Retina (tissue), 1 donor: Measurements from ENCODE around the gene SKI.

Experiments used
- DNase-seq: peaks from one replicate; pipeline ENCODE4 v3.0.0-alpha.2; 2016

Gene SKI

GRCh38 chr1:2228157-2228594 is at the start of gene SKI:
Gene SKI (plus strand): TSS chr1:2228319. CDS start chr1:2228767, 448 bp downstream.
- DNase-seq: no peak

- no peak for DNase-seq
Measured at GRCh38 chr1:2178875-2179274, 49.2 kb upstream of the SKI start.

GRCh38 chr1:2179283-2180013 is 48.7 kb upstream of the SKI start:
- peak; percentile 66 for DNase-seq

DNA sequence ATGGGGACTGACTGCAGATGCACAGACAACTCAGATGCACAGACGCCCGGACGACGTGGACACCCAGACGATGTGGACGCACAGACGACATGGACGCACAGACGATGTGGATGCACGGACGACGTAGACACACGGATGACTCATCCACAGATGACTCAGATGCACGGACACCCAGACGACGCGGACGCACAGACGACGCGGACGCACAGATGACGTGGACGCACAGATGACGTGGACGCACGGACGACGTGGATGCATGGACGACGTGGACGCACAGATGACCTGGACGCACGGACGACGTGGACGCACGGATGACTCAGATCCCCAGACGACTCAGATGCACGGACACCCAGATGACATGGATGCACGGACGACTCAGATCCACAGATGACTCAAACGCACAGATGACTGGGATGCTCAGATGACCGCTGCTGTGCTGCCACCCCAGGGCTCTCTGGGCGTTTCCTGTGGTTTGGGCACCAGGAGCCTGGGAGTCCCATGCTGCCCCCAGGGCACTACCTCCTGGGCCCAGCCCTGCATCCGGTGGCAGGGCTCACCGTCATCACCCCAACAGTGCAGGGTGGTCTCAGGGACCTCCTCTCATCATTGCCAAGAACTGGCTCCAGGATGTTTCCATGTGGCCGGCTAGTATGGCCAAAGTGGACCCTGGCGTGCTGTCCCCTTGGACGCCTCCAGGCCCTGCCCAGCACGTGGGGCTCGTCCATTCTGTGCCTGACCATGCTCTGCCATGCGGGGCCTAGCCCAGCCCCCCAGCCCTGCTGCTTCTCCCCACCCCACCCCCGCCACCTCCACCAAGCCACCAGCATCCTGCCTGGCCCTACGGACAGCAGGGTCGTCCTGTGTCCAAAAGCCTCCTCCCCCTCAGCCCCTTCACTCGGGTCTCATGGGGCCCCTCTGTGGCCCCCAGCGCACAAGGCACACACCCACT is 47.5 kb upstream of the SKI start:
- DNase-seq: no peak

- no peak for DNase-seq
Measured at GRCh38 chr1:2181271-2181670, 46.8 kb upstream of the SKI start.

- DNase-seq: no peak
Measured at GRCh38 chr1:2181752-2182151, 46.4 kb upstream of the SKI start.

DNA sequence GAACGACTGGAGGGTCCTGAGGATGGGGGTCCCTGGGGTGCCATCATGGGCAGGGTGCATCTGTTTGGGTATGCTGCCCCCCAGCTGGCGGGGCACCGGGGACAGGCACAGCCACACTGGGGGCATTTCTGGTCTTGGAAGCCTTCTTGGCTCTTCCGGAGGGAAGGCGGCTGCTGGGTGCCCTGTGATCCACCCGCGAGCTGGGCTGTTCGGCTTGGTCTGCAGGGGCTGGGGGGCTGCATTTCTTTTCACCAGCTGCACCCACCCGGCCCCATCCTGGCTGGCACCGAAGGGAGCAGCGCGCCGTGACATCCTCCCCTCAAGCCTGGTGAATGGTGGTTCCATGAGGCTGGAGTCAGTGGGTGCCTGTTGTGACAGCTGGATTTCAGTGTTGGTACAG is 45.7 kb upstream of the SKI start:
- no peak for DNase-seq

- DNase-seq: no peak
Measured at GRCh38 chr1:2183937-2184334, 44.2 kb upstream of the SKI start.

DNA sequence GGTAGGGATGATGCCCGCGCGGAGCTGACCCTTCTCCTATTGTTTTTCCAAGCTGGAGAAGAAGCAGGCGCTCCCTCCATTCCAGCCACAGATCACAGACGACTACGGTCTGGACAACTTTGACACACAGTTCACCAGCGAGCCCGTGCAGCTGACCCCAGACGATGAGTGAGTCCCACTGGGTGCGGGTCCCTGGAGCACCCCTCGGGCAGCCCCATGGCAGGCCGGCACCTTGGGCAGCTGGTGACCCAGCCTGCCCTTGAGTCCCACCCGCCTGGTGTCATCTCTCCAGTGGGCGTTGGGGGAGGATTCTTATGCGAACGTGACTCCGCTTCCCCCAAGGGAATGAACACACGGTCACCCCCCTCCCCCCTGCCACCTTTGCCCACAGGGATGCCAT is 43.6 kb upstream of the SKI start:
- no peak for DNase-seq

DNA sequence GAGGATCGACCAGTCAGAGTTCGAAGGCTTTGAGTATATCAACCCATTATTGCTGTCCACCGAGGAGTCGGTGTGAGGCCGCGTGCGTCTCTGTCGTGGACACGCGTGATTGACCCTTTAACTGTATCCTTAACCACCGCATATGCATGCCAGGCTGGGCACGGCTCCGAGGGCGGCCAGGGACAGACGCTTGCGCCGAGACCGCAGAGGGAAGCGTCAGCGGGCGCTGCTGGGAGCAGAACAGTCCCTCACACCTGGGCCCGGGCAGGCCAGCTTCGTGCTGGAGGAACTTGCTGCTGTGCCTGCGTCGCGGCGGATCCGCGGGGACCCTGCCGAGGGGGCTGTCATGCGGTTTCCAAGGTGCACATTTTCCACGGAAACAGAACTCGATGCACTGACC is 43.2 kb upstream of the SKI start:
- no peak for DNase-seq

- DNase-seq: no peak
Measured at GRCh38 chr1:2185880-2186855, 42.0 kb upstream of the SKI start.

- no peak for DNase-seq
Measured at GRCh38 chr1:2186901-2187300, 41.2 kb upstream of the SKI start.

GRCh38 chr1:2187619-2188018 is 40.5 kb upstream of the SKI start:
- DNase-seq: no peak

GRCh38 chr1:2188336-2188735 is 39.8 kb upstream of the SKI start:
- DNase-seq: no peak

GRCh38 chr1:2189459-2190425 is 38.4 kb upstream of the SKI start:
- DNase-seq: peak; percentile 94

DNA sequence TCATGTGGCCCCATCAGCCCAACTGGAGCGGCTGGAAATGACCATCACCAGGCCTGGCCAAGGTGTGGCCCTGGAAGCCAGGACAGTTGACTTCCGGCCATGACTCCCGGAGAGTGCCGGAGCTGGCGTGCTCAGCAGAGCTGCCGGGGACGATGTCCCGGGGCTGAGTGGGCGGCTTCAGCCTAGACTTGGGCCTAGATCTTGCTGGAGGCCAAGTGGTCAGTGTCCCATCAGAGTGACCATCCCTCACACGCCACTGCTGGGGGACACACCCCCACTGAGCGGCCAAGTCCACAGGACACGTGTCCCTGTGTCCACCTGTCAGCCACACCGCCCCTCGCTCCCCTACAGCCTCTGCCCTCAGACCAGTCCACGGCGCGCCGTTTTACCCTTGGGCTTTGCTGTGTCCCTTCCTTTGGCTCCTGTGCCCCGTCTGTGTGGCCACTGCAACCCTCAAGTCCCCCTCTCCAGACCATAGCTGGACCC is 37.6 kb upstream of the SKI start:
- no peak for DNase-seq

DNA sequence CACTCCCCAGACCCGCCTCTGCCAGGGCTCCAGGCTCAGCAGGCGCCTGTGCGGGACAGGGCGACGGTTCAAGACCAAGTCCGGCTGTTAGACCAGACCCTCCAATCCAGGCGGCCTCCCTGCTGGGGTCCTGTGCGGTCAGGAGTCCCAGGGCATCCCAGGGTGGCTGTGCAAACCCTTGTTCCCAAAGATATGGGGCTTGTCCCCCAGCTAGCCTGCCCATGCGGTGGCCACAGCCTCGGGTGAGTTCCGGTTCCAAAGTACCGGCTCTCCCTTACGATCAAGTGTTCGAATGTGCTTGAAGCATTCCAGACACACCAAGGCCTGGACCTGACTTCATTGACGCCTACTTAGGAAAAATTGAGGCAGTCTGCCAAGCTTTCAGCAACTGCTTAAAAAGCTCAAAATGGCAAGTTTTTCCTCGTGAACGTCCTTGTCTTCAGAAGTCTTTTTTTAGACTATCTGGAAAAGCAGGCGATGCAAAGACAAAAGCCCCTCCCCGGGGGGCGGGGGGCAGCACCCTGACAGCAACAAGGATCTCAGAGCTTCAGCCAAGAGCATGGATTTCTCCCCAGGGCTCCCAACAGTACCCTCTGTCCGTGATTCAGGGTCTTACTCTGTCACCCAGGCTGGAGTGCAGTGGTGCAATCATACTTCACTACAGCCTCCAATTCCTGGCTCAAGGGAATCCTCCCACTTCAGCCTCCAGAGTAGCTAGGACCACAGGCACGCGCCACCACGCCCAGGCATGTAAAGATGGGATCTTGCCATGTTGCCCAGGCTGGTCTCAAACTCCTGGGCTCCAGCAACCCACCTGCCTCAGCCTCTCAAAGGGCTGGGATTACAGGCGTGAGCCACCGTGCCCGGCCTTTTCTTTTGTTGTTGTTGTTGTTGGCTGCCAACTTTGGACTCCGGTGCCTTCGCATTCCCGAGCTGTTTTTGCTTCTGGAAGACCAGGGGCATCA is 35.8 kb upstream of the SKI start:
- DNase-seq: no peak

DNA sequence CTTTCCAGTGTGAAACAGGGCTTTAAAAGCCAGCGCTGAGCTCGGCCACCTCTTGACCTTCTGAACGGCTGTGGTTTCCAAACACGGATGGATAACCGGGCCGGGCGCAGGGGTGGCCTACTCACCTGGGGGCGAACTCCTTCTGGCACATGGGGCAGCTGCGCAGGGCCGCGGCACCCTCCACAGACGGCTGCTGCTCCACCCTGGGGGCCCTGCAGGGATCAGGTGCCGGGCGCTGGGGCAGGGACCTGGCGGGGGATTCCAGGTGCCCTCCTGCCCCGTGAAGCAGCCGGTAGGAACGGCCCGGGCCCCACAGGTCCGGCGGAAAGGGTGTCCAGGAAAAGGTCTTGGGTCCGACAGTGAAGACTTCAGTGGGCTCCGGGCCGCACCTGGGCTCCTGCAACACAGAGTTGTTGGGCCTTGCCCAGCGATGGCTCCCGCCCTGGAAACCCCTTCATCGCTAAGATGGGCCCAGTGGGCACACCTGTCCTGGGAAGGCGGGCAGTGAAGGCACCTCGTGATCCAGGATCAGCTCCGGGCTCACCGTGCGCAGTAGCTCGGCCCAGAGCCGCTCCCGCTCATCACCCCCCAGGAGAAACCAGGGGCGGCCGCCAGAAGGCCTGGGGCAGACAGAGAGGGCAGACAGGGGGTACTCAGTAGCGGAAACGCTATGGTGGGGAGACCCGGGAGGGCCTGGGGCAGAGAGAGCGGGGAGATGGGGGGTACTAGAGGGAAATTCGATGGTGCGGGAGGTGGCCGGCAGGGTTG is 34.4 kb upstream of the SKI start:
- DNase-seq: no peak

DNA sequence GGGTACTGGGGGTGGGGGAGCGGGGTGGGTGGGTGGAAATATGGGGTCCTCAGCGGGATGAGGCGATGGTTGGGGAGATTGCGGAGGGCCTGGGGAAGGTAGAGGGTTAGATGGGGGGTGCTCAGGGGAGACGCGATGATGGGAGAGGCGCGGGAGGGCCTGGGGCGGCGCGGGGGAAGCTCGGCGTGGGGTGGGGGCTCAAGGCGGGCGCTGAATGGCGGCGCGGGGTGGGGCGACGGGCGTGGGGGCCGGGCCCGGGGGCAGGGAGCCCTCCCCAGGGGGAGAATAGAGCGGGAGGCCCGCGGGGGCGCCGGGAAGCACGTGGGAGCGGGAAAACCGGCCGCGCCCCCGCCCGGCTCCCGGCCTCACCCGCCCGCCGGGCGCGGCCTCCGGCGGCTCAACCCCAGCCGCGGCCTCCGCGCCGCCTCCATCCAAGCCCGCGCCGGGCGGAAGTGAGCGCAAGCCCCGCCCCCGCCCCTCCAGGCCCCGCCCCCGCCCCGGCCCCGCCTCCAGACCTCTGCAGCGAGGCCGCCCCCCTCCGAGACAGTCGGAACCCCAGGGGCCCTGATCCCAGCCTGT is 33.7 kb upstream of the SKI start, which contains the start of gene FAAP20:
Gene FAAP20, minus strand, starts transcription at position 454 of the 579 bp plus-strand sequence. Its CDS starts 23 bp downstream, at position 431.
- DNase-seq: no peak
